ENCODE results near the gene ZNF280D. TPM values are rescaled to one million over a fixed set of nuclear protein-coding genes. Genes with fewer than 3 reads are reported as not detected.

Gene ZNF280D
- total RNA-seq, 4 donors from 2014 or later = 70.9 to 116 (median 96.9) TPM

DNA sequence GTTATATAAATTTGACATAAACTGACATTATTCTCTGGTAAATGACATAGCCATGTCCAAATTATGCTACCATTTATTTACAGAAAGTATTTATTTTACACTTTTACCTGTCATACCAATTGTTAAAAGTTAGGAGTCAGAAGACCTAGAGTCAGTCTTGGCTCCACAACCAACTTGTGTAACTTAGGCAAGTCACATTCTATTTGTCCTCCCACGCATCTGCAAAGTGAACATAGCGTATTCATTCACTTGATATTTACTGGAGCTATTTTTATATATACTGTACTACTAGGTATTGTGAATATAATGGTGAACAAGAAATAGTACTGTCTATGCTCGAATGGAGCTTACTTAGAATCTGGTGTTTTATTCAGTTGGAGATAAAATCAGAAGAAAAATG lies 78.7 kb downstream of the ZNF280D start:
- Histone ChIP-seq H3K27ac (peak overlapping the region; percentile 74 to 79), H3K27me3 (no peaks in the 10 kb centered on the region), H3K36me3 (no peaks in the 10 kb centered on the region), H3K9me3 (no peaks in the 10 kb centered on the region), H3K4me1 (peaks cover 0 to 11% of the 10 kb centered on the region in 2 donors), H3K4me3 (no peak overlapping the region)
- DNase-seq = no peak
- intact Hi-C loops (cut with DNase I; ENCODE audit: low total_unique reads) = no loop called here
- TF ChIP-seq, protein P1, sequence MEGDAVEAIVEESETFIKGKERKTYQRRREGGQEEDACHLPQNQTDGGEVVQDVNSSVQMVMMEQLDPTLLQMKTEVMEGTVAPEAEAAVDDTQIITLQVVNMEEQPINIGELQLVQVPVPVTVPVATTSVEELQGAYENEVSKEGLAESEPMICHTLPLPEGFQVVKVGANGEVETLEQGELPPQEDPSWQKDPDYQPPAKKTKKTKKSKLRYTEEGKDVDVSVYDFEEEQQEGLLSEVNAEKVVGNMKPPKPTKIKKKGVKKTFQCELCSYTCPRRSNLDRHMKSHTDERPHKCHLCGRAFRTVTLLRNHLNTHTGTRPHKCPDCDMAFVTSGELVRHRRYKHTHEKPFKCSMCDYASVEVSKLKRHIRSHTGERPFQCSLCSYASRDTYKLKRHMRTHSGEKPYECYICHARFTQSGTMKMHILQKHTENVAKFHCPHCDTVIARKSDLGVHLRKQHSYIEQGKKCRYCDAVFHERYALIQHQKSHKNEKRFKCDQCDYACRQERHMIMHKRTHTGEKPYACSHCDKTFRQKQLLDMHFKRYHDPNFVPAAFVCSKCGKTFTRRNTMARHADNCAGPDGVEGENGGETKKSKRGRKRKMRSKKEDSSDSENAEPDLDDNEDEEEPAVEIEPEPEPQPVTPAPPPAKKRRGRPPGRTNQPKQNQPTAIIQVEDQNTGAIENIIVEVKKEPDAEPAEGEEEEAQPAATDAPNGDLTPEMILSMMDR (IDR thresholded peaks at IDR 0.05) = no peak
- no peak for TF ChIP-seq POLR2A (IDR thresholded peaks at IDR 0.05)

DNA sequence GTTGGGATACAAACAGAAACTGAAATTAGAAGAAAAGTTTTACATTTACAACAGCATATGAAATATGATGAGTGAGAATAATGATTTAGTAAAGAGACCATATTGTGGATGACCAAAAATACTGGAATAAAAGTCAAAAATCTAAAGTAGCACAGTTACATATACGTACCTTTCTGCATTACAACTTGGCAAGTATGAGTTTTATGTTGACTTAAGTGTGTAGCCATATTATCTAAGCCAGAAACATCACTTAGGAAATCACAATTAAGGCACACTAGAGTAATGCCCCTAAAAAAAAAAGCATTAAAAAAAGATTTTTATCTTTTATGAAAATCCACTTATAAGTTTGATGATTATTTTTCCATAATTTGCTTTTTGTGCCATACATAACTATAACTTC lies 79.1 kb downstream of the ZNF280D start:
- no peaks in the 10 kb centered on the region for H3K36me3 ChIP-seq
- no peaks in the 10 kb centered on the region for H3K9me3 ChIP-seq
- no peak for TF ChIP-seq POLR2A (IDR thresholded peaks at IDR 0.05)
- peaks cover 0 to 11% of the 10 kb centered on the region in 2 donors for H3K4me1 ChIP-seq
- peak overlapping the region; percentile 74 to 79 for H3K27ac ChIP-seq
- intact Hi-C loops (cut with DNase I; ENCODE audit: low total_unique reads) = no loop called here
- H3K4me3 ChIP-seq = no peak overlapping the region
- no peak for DNase-seq
- no peaks in the 10 kb centered on the region for H3K27me3 ChIP-seq

DNA sequence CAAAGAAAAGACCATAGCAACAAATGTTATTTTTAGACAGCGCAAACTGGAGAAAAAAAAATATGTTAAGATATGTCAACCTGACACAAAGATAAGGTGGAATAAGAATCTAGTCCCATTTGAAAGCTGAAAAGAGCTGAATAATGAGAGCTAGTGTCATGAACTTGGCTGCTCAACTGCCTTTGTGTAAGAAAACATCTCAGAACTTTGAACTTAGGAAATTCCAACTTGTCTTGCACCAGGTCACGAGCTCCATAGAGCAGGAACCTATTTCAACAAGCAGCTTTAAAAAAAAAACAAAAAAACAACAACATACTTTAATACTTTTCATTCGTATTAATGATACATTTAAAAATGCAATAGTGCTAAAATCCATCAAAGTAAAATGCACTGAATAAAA lies 79.5 kb downstream of the ZNF280D start:
- peak overlapping the region; percentile 74 to 79 for H3K27ac ChIP-seq
- no peak overlapping the region for H3K4me3 ChIP-seq
- intact Hi-C loops (cut with DNase I; ENCODE audit: low total_unique reads) = no loop called here

DNA sequence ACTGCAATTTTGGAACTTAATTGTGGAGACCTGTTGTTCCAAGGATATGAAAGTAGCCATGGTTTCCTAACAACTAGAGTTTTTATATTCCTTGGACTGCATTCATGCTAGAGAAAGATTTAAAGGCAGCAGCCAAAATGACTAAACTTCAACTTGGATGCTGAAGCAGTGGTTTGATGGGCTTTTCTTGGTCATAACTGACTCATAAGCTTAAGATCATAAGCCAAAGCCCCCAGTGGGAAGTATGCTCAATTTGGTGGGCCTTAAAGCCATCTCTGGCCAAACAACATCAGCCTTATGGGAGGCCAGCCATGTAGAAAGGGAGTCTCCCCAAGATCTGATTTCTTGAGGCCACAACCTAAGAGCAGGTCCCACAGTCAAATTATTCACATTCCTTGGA lies 80.2 kb downstream of the ZNF280D start:
- Histone ChIP-seq H3K9me3 (no peaks in the 10 kb centered on the region), H3K4me3 (no peak overlapping the region), H3K4me1 (peaks cover 0 to 11% of the 10 kb centered on the region in 2 donors), H3K27ac (peak overlapping the region; percentile 74 to 79), H3K36me3 (no peaks in the 10 kb centered on the region), H3K27me3 (no peaks in the 10 kb centered on the region)
- intact Hi-C loops (cut with DNase I; ENCODE audit: low total_unique reads) = no loop called here
- peak in 1 of 2 donors; percentile 22 for DNase-seq
- no peak for TF ChIP-seq POLR2A (IDR thresholded peaks at IDR 0.05)
- TF ChIP-seq, protein P1 (IDR thresholded peaks at IDR 0.05) = no peak

More for the DNA sequence above, 79.5 kb downstream of the ZNF280D start:
- no peak for TF ChIP-seq POLR2A (IDR thresholded peaks at IDR 0.05)
- TF ChIP-seq, protein P1 (IDR thresholded peaks at IDR 0.05) = no peak
- H3K27me3 ChIP-seq = no peaks in the 10 kb centered on the region
- H3K9me3 ChIP-seq = no peaks in the 10 kb centered on the region
- peak in 1 of 2 donors; percentile 18 for DNase-seq
- H3K4me1 ChIP-seq = peaks cover 0 to 11% of the 10 kb centered on the region in 2 donors
- no peaks in the 10 kb centered on the region for H3K36me3 ChIP-seq

DNA sequence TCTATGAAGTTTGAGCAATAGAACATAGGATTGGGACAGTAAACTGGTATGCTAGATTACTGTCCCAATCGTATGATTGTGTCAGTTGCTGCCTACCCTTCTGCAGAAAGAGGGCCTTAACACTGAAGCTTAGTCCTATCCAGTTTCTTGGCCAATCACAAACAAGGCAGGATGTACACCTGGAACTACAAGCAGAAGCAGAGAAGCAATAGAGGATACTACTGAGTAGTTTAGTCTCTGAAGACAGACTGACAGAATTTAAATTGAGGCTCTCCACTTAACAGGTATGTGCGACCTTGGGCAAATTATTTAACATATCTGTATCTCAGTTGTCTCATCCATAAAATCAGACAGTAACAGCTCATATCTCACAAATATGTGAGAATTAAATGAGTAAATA lies 85.0 kb downstream of the ZNF280D start:
- no peak for DNase-seq
- TF ChIP-seq, protein P1 (IDR thresholded peaks at IDR 0.05) = no peak
- TF ChIP-seq POLR2A (IDR thresholded peaks at IDR 0.05) = no peak
- Histone ChIP-seq H3K36me3 (no peaks in the 10 kb centered on the region), H3K4me3 (no peak overlapping the region), H3K9me3 (no peaks in the 10 kb centered on the region), H3K27me3 (no peaks in the 10 kb centered on the region), H3K27ac (no peak overlapping the region), H3K4me1 (peaks cover 0 to 7% of the 10 kb centered on the region in 2 donors)
- intact Hi-C loops (cut with DNase I; ENCODE audit: low total_unique reads) = no loop called here

DNA sequence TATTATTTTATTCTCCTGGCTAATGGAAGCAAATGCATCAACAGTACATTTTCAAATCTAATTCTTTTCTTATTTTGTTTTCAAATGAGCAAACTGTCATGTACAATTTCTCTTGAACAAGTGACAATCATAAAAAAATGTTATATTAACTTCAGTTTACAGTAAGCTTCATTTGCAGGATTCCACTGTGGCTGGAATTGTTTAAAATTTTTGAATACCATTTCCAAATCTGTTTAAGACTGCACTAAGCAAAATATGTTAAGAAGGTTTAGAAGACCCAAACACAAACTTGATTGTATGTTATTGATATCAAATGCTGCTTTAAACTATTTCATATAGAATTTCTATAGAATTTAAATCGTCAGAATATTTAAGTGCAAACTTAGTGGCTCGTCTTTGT lies 92.8 kb downstream of the ZNF280D start:
- no peaks in the 10 kb centered on the region for H3K36me3 ChIP-seq
- no peak overlapping the region for H3K27ac ChIP-seq
- H3K4me3 ChIP-seq = no peak overlapping the region
- no peak for TF ChIP-seq POLR2A (IDR thresholded peaks at IDR 0.05)
- TF ChIP-seq, protein P1 (IDR thresholded peaks at IDR 0.05) = no peak
- no peaks in the 10 kb centered on the region for H3K27me3 ChIP-seq
- no peak for DNase-seq
- intact Hi-C loops (cut with DNase I; ENCODE audit: low total_unique reads) = no loop called here
- H3K4me1 ChIP-seq = no peaks in the 10 kb centered on the region
- no peaks in the 10 kb centered on the region for H3K9me3 ChIP-seq
